Measurements from ENCODE around the gene PRLHR.

Gene PRLHR

GRCh38 chr10:118564114-118564513 lies 31.3 kb downstream of the PRLHR start:
- Histone ChIP-seq H3K27ac (ENCODE audit: low read depth, low read length) (no peak overlapping the region), H3K9ac (ENCODE audit: low read depth, low read length) (no peak overlapping the region), H3K9me3 (ENCODE audit: control insufficient read depth, insufficient read depth, low read length) (no peaks in the 10 kb centered on the region; the same call in 1 of the 2 replicates), H3K4me3 (ENCODE audit: low read depth, low read length) (no peak overlapping the region), H3K4me1 (ENCODE audit: control insufficient read depth, insufficient read depth, low read length) (peaks cover 4% of the 10 kb centered on the region; the same call in 1 of the 2 replicates), H3K36me3 (ENCODE audit: control insufficient read depth, insufficient read depth, low read length) (no peaks in the 10 kb centered on the region), H3K27me3 (ENCODE audit: control insufficient read depth, insufficient read depth, low read length) (no peaks in the 10 kb centered on the region)

- no peaks in the 10 kb centered on the region; the same call in 1 of the 2 replicates for H3K9me3 ChIP-seq (ENCODE audit: control insufficient read depth, insufficient read depth, low read length)
- H3K4me3 ChIP-seq (ENCODE audit: low read depth, low read length), result no peak overlapping the region
- no peaks in the 10 kb centered on the region for H3K27me3 ChIP-seq (ENCODE audit: control insufficient read depth, insufficient read depth, low read length)
- peaks cover 10% of the 10 kb centered on the region for H3K4me1 ChIP-seq (ENCODE audit: control insufficient read depth, insufficient read depth, low read length)
- no peak overlapping the region for H3K27ac ChIP-seq (ENCODE audit: low read depth, low read length)
- no peaks in the 10 kb centered on the region for H3K36me3 ChIP-seq (ENCODE audit: control insufficient read depth, insufficient read depth, low read length)
- H3K9ac ChIP-seq (ENCODE audit: low read depth, low read length), result no peak overlapping the region
Measured at GRCh38 chr10:118563373-118563890, 32.0 kb downstream of the PRLHR start.

- no peak overlapping the region for H3K27ac ChIP-seq (ENCODE audit: low read depth, low read length)
- peaks cover 12% of the 10 kb centered on the region for H3K4me1 ChIP-seq (ENCODE audit: control insufficient read depth, insufficient read depth, low read length)
- H3K27me3 ChIP-seq (ENCODE audit: control insufficient read depth, insufficient read depth, low read length), result no peaks in the 10 kb centered on the region
- no peak overlapping the region for H3K4me3 ChIP-seq (ENCODE audit: low read depth, low read length)
- H3K9me3 ChIP-seq (ENCODE audit: control insufficient read depth, insufficient read depth, low read length), result no peaks in the 10 kb centered on the region; the same call in 1 of the 2 replicates
- no peaks in the 10 kb centered on the region for H3K36me3 ChIP-seq (ENCODE audit: control insufficient read depth, insufficient read depth, low read length)
- no peak overlapping the region for H3K9ac ChIP-seq (ENCODE audit: low read depth, low read length)
Measured at GRCh38 chr10:118562851-118563250, 32.6 kb downstream of the PRLHR start.

GRCh38 chr10:118557946-118558345 lies 37.5 kb downstream of the PRLHR start:
- Histone ChIP-seq H3K9ac (ENCODE audit: low read depth, low read length) (no peak overlapping the region), H3K36me3 (ENCODE audit: control insufficient read depth, insufficient read depth, low read length) (no peaks in the 10 kb centered on the region), H3K27me3 (ENCODE audit: control insufficient read depth, insufficient read depth, low read length) (no peaks in the 10 kb centered on the region), H3K4me3 (ENCODE audit: low read depth, low read length) (no peak overlapping the region), H3K4me1 (ENCODE audit: control insufficient read depth, insufficient read depth, low read length) (peaks cover 14% of the 10 kb centered on the region), H3K9me3 (ENCODE audit: control insufficient read depth, insufficient read depth, low read length) (no peaks in the 10 kb centered on the region; the same call in 1 of the 2 replicates), H3K27ac (ENCODE audit: low read depth, low read length) (no peak overlapping the region)

GRCh38 chr10:118551535-118552100 lies 43.8 kb downstream of the PRLHR start:
- no peak overlapping the region for H3K9ac ChIP-seq (ENCODE audit: low read depth, low read length)
- no peak overlapping the region for H3K4me3 ChIP-seq (ENCODE audit: low read depth, low read length)
- H3K27ac ChIP-seq (ENCODE audit: low read depth, low read length), result no peak overlapping the region
- no peaks in the 10 kb centered on the region for H3K36me3 ChIP-seq (ENCODE audit: control insufficient read depth, insufficient read depth, low read length)
- no peaks in the 10 kb centered on the region for H3K9me3 ChIP-seq (ENCODE audit: control insufficient read depth, insufficient read depth, low read length)
- H3K27me3 ChIP-seq (ENCODE audit: control insufficient read depth, insufficient read depth, low read length), result no peaks in the 10 kb centered on the region
- no peaks in the 10 kb centered on the region for H3K4me1 ChIP-seq (ENCODE audit: control insufficient read depth, insufficient read depth, low read length)

GRCh38 chr10:118547282-118547681 lies 48.2 kb downstream of the PRLHR start:
- no peak overlapping the region for H3K4me3 ChIP-seq (ENCODE audit: low read depth, low read length)
- H3K9ac ChIP-seq (ENCODE audit: low read depth, low read length), result no peak overlapping the region
- H3K4me1 ChIP-seq (ENCODE audit: control insufficient read depth, insufficient read depth, low read length), result no peaks in the 10 kb centered on the region
- no peak overlapping the region for H3K27ac ChIP-seq (ENCODE audit: low read depth, low read length)
- H3K36me3 ChIP-seq (ENCODE audit: control insufficient read depth, insufficient read depth, low read length), result no peaks in the 10 kb centered on the region
- H3K9me3 ChIP-seq (ENCODE audit: control insufficient read depth, insufficient read depth, low read length), result no peaks in the 10 kb centered on the region
- no peaks in the 10 kb centered on the region for H3K27me3 ChIP-seq (ENCODE audit: control insufficient read depth, insufficient read depth, low read length)

- Histone ChIP-seq H3K27me3 (ENCODE audit: control insufficient read depth, insufficient read depth, low read length) (no peaks in the 10 kb centered on the region), H3K27ac (ENCODE audit: low read depth, low read length) (no peak overlapping the region), H3K4me1 (ENCODE audit: control insufficient read depth, insufficient read depth, low read length) (no peaks in the 10 kb centered on the region), H3K36me3 (ENCODE audit: control insufficient read depth, insufficient read depth, low read length) (no peaks in the 10 kb centered on the region), H3K4me3 (ENCODE audit: low read depth, low read length) (no peak overlapping the region), H3K9ac (ENCODE audit: low read depth, low read length) (no peak overlapping the region), H3K9me3 (ENCODE audit: control insufficient read depth, insufficient read depth, low read length) (no peaks in the 10 kb centered on the region)
Measured at GRCh38 chr10:118546479-118546878, 49.0 kb downstream of the PRLHR start.

- Histone ChIP-seq H3K9ac (ENCODE audit: low read depth, low read length) (no peak overlapping the region), H3K36me3 (ENCODE audit: control insufficient read depth, insufficient read depth, low read length) (no peaks in the 10 kb centered on the region), H3K27me3 (ENCODE audit: control insufficient read depth, insufficient read depth, low read length) (no peaks in the 10 kb centered on the region)
Measured at GRCh38 chr10:118545381-118545780, 50.1 kb downstream of the PRLHR start.

GRCh38 chr10:118544401-118544948 lies 51.0 kb downstream of the PRLHR start:
- H3K9me3 ChIP-seq (ENCODE audit: control insufficient read depth, insufficient read depth, low read length), result no peaks in the 10 kb centered on the region

More at GRCh38 chr10:118545381-118545780, 50.1 kb downstream of the PRLHR start:
- H3K27ac ChIP-seq (ENCODE audit: low read depth, low read length), result no peak overlapping the region
- no peaks in the 10 kb centered on the region for H3K9me3 ChIP-seq (ENCODE audit: control insufficient read depth, insufficient read depth, low read length)
- no peaks in the 10 kb centered on the region for H3K4me1 ChIP-seq (ENCODE audit: control insufficient read depth, insufficient read depth, low read length)
- H3K4me3 ChIP-seq (ENCODE audit: low read depth, low read length), result no peak overlapping the region

GRCh38 chr10:118543714-118544400 lies 51.6 kb downstream of the PRLHR start:
- Histone ChIP-seq H3K4me1 (ENCODE audit: control insufficient read depth, insufficient read depth, low read length) (no peaks in the 10 kb centered on the region), H3K9ac (ENCODE audit: low read depth, low read length) (no peak overlapping the region), H3K27ac (ENCODE audit: low read depth, low read length) (no peak overlapping the region), H3K9me3 (ENCODE audit: control insufficient read depth, insufficient read depth, low read length) (no peaks in the 10 kb centered on the region), H3K27me3 (ENCODE audit: control insufficient read depth, insufficient read depth, low read length) (no peaks in the 10 kb centered on the region), H3K36me3 (ENCODE audit: control insufficient read depth, insufficient read depth, low read length) (no peaks in the 10 kb centered on the region), H3K4me3 (ENCODE audit: low read depth, low read length) (no peak overlapping the region)

More at GRCh38 chr10:118544401-118544948, 51.0 kb downstream of the PRLHR start:
- H3K36me3 ChIP-seq (ENCODE audit: control insufficient read depth, insufficient read depth, low read length), result no peaks in the 10 kb centered on the region
- no peak overlapping the region for H3K27ac ChIP-seq (ENCODE audit: low read depth, low read length)
- H3K27me3 ChIP-seq (ENCODE audit: control insufficient read depth, insufficient read depth, low read length), result no peaks in the 10 kb centered on the region
- H3K4me3 ChIP-seq (ENCODE audit: low read depth, low read length), result no peak overlapping the region
- no peaks in the 10 kb centered on the region for H3K4me1 ChIP-seq (ENCODE audit: control insufficient read depth, insufficient read depth, low read length)
- no peak overlapping the region for H3K9ac ChIP-seq (ENCODE audit: low read depth, low read length)

GRCh38 chr10:118542745-118543144 lies 52.7 kb downstream of the PRLHR start:
- no peak overlapping the region for H3K4me3 ChIP-seq (ENCODE audit: low read depth, low read length)
- H3K27me3 ChIP-seq (ENCODE audit: control insufficient read depth, insufficient read depth, low read length), result no peaks in the 10 kb centered on the region
- no peaks in the 10 kb centered on the region for H3K4me1 ChIP-seq (ENCODE audit: control insufficient read depth, insufficient read depth, low read length)
- H3K9ac ChIP-seq (ENCODE audit: low read depth, low read length), result no peak overlapping the region
- no peak overlapping the region for H3K27ac ChIP-seq (ENCODE audit: low read depth, low read length)
- H3K9me3 ChIP-seq (ENCODE audit: control insufficient read depth, insufficient read depth, low read length), result no peaks in the 10 kb centered on the region
- no peaks in the 10 kb centered on the region for H3K36me3 ChIP-seq (ENCODE audit: control insufficient read depth, insufficient read depth, low read length)

All from HUES48 (cell line).